GM18511 (cell line): Measurements from ENCODE around the gene MAPK8.
"Not testable (repeated sequence)": the region's sequence is repeated elsewhere in the genome, so short reads cannot be mapped to it uniquely, and the experiment has no call there.

Experiments
- ATAC-seq: cut with Tn5 transposase; IDR thresholded peaks from one replicate; pipeline ENCODE4 v1.9.1; 2021; ENCODE audit warnings: mild to moderate bottlenecking, moderate library complexity; ENCODE audit not compliant: unreplicated experiment

Gene MAPK8

GRCh38 chr10:48333856-48334255, 27.4 kb downstream of the MAPK8 start:
- ATAC-seq = no peak

- ATAC-seq = no peak
Measured at GRCh38 chr10:48335788-48336187, 29.3 kb downstream of the MAPK8 start.

- peak; percentile 90 for ATAC-seq
Measured at GRCh38 chr10:48336978-48337599, 30.6 kb downstream of the MAPK8 start.

DNA sequence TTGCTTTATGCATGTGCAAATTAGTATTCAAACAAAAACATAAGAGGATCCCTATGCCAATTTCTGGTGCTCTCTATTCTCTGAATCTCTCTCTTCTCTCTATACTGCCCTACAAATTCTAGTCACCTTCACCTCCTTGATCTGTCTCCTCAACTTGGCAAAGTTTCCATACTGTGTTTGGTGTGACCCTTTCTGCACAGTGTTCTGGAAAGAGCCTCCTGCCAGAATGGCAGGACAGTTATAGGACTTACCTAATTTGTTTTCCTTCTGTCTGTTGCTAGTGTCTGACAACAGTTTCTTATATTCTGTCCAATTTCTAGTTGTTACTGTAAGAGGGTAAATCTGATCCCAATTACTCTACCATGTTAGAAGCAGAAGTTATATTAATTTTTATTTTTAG, 34.3 kb downstream of the MAPK8 start:
- no peak for ATAC-seq

DNA sequence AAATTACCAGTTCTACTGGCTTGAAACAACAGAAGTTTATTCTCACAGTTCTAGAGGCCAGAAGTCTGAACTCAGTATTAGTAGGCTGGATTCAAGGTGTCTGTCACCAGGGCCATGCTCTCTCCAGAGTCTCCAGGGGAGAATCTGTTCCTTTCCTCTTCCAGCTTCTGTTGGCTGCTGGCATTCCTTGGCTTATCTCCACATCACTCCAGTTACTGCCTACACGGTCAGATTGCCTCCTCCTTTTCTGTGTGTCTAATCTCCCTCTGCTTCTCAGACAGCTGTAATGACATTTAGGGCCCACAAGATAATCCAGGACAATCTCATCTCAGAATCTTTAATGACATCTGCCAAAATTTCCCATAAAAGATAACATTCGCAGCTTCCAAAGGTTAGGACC, 36.6 kb downstream of the MAPK8 start:
- no peak for ATAC-seq

DNA sequence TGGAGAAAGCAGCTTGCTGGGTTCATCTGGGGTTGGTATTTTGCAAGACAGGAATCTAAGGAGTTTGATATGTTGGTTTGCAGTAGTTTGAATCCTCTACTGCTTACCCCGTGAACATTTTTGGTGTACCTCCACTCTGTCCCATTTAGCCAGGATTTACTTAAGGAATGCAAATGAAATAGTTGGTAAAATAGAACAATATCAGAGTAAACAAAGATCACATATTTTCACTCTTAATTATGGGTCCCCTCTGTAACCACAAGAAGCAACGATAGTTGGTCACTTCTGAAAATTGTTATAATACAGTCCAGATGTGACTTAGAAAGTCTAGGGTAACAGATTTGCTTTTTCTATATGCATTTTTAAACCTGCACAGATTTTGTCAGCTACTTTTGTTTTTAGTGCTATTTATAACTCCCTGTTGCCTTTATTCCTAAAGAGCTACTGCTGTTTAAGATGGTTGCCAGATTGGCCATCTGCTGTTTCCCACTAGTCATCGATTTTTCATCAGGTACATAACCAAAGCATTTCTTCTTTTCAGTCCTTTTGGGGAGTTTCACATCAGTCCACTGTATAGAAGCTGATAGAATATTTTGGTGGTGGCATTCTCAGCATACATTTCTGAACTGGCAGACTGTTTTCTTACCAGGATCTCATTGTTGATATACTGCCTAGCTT, 37.6 kb downstream of the MAPK8 start:
- no peak for ATAC-seq

DNA sequence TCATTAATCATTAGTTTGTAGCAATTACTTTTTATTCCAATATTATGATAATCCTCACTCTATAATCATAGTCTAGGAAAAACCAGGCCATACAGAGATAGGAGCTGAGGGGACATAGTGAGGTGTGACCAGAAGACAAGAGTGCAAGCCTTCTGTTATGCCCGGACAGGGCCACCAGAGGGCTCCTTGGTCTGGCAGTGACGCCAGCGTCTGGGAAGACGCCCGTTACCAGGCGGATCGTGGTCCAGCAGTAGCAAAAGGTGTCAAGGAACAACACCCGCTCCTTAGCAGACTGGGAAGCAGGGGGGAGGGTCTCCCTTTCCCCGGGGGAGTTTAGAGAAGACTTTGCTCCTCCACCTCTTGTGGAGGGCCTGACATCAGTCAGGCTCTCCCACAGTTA, 39.8 kb downstream of the MAPK8 start:
- ATAC-seq = not testable (repeated sequence)

DNA sequence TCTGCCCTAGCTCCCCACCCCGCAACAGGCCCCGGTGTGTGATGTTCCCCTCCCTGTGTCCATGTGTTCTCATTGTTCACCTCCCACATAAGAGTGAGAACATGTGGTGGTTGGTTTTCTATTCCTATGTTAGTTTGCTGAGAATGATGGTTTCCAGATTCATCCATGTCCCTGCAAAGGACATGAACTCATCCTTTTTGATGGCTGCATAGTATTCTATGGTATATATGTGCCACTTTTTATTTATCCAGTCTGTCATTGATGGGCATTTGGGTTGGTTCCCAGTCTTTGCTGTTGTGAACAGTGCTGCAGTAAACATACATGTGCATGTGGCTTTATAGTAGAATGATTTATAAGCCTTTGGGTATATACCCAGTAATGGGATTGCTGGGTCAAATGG, 41.1 kb downstream of the MAPK8 start:
- not testable (repeated sequence) for ATAC-seq

GRCh38 chr10:48347943-48348342, 41.5 kb downstream of the MAPK8 start:
- ATAC-seq = not testable (repeated sequence)

DNA sequence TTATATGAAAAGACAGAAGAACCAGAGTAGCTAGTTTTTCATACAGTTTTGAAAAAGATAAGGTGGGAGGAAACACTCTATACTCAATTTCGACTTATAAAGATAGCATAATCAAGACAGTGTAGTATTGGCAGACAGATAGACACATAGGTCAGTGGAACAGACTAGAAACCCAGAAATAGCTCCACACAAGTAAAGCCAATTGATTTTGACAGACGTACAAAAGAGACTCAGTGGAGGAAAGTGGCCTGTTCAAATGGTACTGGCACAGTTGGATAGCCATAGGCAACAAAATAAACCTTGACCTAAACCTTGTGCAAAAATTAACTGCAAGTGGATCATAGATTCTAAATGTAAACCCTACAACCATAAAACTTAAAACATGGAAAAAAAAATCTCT, 46.8 kb downstream of the MAPK8 start:
- no peak for ATAC-seq

DNA sequence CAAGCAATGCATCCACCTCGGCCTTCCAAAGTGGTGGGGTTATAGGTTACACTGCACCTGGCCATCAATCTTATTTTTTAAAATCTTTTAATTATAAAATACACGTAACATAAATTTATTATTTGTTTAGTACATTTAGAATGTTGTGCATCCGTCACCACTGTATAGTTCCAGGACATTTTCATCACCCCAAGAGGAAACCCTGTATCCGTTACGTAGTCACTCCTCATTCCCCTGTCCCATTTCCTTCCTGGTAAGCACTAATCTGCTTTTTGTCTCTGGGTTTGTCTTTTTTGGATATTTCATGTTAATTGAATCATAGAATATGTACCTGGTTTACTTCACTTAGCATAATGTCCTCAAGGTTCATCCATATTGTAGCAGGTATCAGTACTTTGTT, 51.2 kb downstream of the MAPK8 start:
- no peak for ATAC-seq

- no peak for ATAC-seq
Measured at GRCh38 chr10:48358162-48358561, 51.7 kb downstream of the MAPK8 start.

GRCh38 chr10:48358838-48359237, 52.4 kb downstream of the MAPK8 start:
- no peak for ATAC-seq

GRCh38 chr10:48361176-48361575, 54.7 kb downstream of the MAPK8 start:
- no peak for ATAC-seq

DNA sequence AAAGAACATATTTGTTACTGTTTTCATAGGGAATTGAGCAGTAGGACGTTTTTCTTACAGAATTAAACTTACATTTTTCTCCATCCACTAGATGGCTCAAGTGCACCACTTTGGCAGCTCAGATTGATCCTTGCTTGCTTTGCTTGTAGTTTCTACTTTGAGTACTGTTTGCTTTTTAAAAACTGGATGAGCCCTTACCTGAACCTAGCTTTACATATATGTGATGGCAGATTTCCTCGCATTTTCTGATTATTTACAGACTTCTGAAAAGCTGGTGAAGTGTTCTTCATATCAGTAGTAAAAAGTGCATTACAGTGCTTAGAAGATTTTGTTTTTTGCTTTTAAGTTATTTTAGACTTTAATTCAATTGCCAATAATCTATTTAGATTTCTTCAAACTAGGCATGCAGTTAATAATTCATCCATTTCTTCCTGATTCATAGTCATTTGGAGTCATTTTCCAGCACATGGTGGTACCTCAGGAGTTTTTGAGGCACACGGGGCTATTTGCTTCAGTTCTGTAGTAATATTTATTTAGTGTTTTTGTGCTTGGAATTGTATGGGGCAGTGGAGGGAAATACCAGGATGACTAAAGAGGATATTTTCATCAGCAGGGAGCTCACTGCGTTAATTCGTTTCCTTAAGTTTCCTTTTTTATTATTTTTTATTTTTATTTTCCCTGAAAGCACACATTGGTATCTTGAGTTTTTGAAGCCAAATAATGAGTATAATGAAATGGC, 57.3 kb downstream of the MAPK8 start:
- ATAC-seq = no peak

DNA sequence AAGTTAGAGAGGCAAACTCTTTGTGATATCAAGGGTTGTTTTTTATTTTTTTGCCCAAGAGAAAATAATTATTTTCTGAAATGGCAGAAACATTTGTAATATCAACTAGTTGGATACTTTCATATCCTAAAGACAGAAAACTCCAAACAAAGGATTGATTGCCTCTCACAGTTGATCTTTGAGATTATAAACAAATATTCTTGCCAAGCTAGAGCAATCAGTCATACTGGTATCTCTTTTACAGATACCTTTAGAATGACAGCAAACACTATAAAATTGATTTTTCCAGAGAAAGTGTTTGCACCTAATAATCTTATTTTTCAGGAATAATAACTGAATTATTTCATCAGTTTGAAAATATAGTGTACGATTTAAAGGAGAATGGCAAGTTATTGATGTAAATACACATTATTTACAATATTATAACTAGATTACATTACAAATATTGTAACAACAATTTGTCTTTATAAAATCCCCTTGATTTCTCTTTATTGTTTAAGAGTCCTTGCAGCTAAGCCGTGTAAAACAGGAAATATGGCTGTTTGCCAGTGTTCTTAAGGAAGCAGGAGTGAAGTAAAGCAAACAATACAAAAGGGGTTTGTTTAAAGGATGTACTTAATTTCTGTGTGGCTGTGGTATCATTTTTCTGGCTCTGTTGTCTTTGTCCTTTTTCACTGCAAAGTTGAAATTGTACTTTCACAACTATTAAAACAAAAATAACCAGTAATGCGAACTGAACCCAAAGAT, 58.4 kb downstream of the MAPK8 start:
- ATAC-seq = no peak

DNA sequence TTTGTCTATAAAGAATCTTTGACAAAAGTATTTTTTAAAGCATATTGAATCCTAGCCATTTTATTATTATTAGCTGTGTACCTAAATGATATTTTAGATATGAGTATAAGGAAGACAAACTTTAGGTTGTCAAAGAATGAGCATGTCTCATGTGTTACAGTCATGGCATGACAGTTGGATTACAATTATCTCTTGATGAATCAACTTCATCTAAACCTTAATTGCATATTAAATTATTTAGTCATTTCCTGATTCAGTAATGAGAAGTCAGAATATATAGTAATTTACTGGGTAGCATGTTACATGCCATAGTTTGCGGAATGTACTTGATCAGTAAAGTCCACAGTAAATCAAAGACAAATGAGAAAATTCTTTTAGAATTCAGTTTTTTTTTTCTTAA, 59.2 kb downstream of the MAPK8 start:
- ATAC-seq = no peak

GRCh38 chr10:48366261-48366660, 59.8 kb downstream of the MAPK8 start:
- ATAC-seq = no peak

GRCh38 chr10:48369501-48369900, 63.0 kb downstream of the MAPK8 start:
- no peak for ATAC-seq

DNA sequence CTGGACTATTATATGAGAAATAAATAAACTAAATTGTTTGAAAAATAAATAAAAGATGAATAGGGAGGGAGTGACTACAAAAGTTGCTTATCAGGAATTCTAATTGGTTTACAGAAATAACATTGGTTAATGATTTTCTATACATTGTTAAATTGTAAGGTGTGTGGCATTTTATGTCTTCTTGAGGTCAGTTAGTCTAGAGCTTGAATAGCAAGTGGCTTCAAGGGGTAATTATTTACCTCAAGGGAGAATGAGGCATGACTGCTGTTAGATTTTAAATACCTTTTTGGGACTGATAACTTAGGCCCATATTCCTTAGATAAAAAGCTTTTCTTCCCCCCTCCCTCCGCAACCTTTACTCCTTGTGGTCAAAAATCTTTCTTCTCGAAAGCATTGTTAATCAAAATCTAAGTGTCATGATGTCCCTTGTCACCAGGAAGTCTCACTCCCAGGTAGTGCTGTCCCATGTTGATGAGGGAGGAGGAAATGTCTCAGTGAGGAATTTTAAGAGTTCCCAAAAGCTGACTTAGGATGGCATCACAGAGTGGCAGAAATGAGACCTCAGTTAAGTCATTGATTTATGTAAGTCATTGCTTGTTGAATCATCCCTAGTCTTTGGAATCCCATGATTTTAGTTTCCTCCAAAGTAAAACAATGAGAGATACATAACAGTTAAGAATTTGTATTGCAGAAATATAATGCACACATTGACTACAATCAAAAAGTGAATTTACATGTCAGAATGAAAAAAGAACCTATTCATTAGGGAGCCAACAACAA, 71.5 kb downstream of the MAPK8 start:
- no peak for ATAC-seq

GRCh38 chr10:48378675-48379074, 72.2 kb downstream of the MAPK8 start:
- no peak for ATAC-seq
